KOPT-K1 (cell line): Measurements from ENCODE around the gene RBM12.

Experiments used
- H3K27ac ChIP-seq: fragments of 200-600 bp; sonication (generic); 2 replicates; pipeline ENCODE4 v1.5.1; 2016; ENCODE audit warnings: antibody characterized with exemption, mild to moderate bottlenecking, low read depth, low read length; ENCODE audit not compliant: poor library complexity, severe bottlenecking
- H3K36me3 ChIP-seq: fragments of 200-600 bp; sonication (generic); 2 replicates; pipeline ENCODE4 v1.5.1; 2017; ENCODE audit warnings: antibody characterized with exemption, mild to moderate bottlenecking, low read length, moderate library complexity; ENCODE audit not compliant: insufficient read depth
- H3K9me3 ChIP-seq: fragments of 200-600 bp; sonication (generic); 2 replicates; pipeline ENCODE4 v1.5.1; 2017; ENCODE audit warnings: antibody characterized with exemption, low read length, mild to moderate bottlenecking; ENCODE audit not compliant: insufficient read depth, poor library complexity, severe bottlenecking

Gene RBM12

DNA sequence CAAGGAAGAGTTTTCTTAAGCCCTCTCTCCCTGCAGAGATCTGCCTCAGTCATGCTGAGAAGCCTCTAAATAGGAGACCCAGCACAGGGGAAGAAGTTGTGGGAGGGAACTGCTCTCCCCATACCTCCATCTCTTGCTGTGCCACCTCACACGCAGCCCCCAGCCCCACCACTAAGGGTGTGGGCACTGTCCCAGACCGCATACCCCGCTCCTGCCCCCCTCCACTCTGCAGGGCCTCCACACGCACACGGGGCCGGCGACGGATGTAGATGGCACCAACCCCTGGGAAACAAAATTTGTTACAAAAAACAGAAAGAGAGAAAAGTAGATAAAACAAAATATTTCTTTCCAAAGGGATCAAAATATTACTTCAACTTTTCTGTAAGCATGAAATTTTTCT lies 10.2 kb upstream of the RBM12 start:
- Histone ChIP-seq H3K9me3 (no peaks in the 10 kb centered on the region), H3K36me3 (peaks cover 73% of the 10 kb centered on the region), H3K27ac (no peak overlapping the region)

DNA sequence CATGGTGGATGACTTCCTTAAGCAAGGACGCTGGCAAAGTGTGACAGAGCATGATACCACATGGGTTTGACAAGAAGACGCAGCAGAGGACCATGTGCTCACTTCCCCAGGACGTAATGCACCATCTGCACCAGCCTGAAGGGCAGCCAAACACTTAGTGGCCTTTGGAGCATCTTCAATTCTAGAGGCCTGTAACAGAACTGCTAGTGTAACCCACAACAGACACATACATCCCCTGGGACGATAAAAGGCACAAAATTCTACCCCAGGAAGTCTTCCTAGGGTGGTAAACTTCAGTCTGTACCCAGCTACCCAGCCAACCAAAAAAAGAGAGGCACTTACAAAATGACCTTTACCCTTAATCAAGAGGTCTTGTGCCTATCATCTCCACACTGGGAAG lies 9.2 kb upstream of the RBM12 start:
- no peaks in the 10 kb centered on the region for H3K9me3 ChIP-seq
- no peak overlapping the region for H3K27ac ChIP-seq
- peaks cover 76% of the 10 kb centered on the region for H3K36me3 ChIP-seq

DNA sequence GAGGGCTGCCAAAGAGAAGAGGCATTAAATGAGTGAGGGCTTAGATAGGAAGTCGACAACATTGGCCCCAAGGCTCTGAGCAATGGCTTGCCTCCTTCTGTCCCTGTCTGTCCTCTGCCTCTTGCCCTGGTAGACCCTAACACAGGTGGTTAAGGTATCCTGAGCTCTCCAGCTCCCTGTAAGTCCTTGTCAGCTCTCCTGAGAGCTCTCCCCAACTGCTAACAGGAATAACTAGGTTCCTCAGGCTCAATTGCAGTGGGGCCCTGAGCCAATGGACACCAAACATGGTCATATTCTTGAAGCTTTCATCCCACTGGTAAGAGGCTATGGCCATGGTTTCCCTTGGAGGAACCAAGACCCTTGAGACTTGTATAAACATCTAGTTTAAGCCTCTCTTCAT lies 5.0 kb upstream of the RBM12 start:
- Histone ChIP-seq H3K9me3 (no peaks in the 10 kb centered on the region), H3K36me3 (peaks cover 63% of the 10 kb centered on the region), H3K27ac (no peak overlapping the region)

DNA sequence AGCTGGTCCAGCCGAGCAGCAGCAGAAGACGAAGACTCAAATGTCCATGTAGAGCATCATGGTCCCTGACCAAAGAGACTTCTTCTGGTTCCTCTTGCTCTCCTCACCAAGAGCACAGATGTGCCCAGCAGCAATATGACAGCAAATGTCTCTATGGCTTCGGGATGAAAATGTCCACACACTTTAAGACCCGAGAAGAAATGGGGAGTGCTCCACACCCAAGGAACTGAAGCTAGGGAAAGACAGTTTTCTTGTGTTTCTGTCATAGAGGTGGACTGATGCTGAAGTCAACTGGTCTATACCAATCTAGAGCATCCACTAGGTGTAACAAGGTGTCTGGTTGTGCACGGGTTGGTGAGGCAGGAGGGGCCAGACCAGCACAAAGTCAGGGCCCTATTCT lies 4.5 kb upstream of the RBM12 start:
- Histone ChIP-seq H3K27ac (no peak overlapping the region), H3K9me3 (no peaks in the 10 kb centered on the region), H3K36me3 (peaks cover 58% of the 10 kb centered on the region)

DNA sequence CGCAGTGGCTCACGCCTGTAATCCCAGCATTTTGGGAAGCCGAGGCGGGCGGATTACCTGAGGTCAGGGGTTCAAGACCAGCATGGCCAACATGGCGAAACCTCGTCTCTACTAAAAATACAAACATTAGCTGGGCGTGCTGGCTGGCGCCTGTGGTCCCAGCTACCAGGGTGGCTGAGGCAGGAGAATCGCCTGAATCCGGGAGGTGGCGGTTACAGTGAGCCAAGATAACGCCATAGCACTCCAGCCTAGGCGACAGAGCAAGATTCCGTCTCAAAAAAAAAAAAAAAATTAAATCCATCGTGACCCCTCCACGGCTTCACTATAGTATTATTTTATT lies 1.2 kb upstream of the RBM12 start:
- no peaks in the 10 kb centered on the region for H3K9me3 ChIP-seq
- no peak overlapping the region for H3K27ac ChIP-seq
- peaks cover 26% of the 10 kb centered on the region for H3K36me3 ChIP-seq

DNA sequence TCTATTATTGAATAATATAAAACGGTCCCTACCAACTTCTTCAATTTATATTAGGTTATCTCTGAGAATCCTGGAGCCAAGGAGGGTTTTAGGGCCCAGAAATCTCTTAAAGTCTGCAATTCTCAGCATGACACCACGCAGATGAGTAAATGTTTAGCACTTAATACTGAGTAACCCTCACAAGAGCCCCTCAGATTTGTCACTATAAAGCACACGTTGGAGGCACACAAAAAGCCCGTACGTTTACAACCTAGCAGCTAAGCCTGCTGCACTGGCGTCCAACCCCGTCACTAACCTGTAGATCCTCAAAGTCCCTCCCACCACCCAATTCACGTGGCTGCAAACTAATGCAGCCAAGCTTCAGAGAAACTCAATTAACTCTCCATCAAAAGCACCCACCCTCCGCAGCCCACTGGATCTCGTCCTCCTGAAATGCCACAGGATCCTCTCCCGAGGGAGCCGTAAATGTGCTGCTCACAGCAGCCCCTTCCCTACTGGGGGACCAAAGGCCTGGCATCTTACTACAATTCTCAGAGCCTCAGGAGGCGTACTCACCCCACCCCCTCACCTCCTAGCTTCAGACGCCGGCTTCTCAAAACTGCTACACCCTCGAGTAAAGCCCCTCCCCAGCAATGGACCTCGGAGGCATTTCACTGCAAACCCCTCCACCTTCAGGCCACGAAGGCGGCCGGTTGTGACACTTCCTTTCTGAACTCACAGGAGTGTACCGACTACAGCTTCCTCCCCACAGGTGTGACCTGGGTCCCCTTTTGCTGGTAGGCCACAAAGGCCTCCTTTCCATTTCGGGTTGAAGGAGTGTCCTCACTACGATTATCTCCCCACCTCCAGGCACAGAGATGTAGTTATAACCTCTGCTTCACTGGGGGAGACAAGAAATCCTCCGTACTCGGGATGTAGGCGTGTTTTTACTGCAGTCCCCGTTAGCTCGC lies 909 bp downstream of the RBM12 start:
- Histone ChIP-seq H3K9me3 (no peaks in the 10 kb centered on the region), H3K36me3 (peaks cover 5% of the 10 kb centered on the region), H3K27ac (peak overlapping the region; percentile 93)

DNA sequence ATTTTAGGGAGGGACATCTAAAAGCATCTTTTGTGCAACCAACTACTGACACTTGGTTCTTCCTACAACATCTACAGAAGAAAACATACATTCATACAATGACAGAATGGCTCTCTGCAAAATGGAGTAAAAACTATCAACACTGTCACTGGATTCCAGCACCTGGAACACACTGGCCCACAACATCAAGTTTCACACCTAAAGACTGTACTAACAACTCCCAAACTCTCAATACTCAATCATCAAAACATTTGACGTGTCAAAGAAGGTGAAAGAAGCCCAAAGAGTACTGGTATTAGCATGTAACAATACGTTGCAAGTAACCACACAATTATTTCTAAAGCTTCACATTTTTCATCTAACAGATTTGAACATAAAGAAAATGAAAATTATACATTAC lies 2.1 kb downstream of the RBM12 start:
- peaks cover 9% of the 10 kb centered on the region for H3K36me3 ChIP-seq
- H3K9me3 ChIP-seq: no peaks in the 10 kb centered on the region
- H3K27ac ChIP-seq: peak overlapping the region; percentile 93

DNA sequence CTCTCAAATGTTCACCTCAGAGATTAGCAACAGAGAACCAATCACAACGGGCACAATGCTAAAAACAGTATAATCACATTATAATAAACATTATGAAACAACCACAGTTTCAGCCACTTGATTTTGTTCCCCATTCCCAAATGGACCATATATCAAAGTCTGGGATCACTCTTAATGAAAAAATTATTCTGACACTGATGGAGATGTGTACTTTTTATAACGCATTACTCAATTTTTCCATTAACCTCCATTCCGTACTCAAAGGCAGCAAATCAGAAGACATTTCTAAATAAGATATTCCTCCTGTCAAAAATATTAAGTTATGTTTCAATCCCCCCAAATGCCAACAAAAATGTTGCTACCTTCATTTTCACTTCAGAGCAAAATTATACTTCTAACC lies 2.8 kb downstream of the RBM12 start:
- Histone ChIP-seq H3K36me3 (peaks cover 15% of the 10 kb centered on the region), H3K27ac (no peak overlapping the region), H3K9me3 (no peaks in the 10 kb centered on the region)

DNA sequence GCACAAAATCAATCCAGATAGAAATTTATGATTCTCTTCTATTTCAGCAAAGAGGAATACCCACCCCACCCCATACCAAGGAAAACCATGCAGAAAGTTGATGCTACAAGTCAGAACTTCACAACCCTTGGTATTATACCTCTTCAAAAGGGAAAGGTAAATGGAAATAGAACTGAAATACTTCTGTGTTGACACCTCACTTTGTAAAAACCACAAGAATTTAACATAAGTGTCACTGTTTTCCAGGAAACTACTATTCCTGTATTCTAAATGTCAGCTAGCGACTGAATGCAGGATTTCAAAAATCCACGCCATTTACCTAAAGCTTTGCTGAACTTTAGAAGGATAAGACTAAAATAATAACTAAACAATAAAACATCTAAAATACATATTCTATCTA lies 3.6 kb downstream of the RBM12 start:
- Histone ChIP-seq H3K36me3 (peaks cover 23% of the 10 kb centered on the region), H3K9me3 (no peaks in the 10 kb centered on the region), H3K27ac (no peak overlapping the region)

DNA sequence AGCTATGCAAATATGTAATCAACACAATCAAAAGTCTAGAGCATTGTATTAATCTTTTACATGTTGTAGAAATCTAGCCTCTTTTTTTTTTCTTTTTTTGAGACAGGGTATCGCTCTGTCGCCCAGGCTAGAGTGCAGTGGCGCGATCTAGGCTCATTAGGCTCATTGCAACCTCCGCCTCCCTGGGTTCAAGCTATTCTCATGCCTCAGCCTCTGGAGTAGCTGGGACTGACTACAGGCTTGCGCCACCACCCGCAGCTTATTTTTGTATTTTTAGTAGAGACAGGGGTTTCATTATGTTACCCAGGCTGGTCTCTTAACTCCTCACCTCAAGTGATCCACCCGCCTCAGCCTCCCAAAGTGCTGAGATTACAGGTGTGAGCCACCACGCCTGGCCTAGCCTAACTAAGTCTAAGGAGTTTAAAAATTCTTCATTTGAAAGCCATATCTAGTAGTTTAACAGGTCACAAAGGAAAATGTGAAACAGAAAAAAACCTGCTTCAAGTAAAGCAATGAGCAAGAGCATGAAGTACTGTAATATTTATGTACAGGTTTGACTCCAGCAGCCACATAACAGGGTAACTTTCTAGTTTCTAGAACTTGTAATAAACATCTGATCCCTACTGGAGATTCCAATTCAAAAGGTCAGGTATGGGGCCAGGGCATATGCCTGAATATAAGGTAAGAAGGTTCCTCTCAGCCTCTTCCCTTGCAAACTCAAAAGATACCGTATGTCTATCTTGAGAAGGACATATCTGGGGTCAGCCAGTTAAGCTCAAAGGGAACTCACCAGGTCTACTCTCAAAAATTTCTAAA lies 4.4 kb downstream of the RBM12 start:
- Histone ChIP-seq H3K27ac (no peak overlapping the region), H3K9me3 (no peaks in the 10 kb centered on the region), H3K36me3 (peaks cover 30% of the 10 kb centered on the region)

DNA sequence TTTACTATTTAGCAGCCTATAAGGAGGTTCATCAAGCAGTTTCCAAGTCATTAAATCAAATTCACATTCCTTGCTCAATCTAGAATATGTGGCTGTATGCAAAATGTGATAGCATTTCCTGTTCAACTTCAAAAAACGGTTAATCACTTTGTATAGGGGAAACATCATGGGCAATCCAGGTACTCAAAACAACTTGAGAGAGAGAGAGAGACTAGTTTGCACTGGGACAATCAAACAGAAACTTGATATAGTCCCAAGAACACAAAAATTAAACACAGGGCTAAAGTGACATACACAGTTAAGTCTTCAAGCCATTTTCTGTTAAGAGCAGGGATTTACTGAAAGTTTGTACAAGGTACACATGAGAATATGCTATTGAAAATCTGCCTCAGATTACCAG lies 7.4 kb downstream of the RBM12 start:
- peaks cover 61% of the 10 kb centered on the region for H3K36me3 ChIP-seq
- no peak overlapping the region for H3K27ac ChIP-seq

DNA sequence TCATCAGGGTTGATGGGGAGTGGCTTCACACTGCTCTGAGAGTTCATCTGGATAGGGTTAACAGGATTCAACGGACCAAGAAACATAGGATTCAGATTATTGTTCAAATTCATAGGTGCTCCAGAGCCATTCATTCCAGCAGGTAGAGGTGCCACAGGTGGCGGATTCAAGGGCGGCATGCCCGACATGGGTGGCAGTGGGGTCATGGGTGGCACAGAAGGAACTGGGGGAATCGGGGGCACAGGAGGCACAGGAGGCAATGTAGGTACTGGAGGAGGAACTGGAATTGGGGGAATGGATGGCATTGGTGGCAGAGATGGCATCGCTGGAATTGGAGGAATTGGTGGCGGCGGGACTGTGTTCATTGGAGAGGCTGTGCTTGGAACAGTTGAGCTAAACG lies 10.3 kb downstream of the RBM12 start:
- H3K9me3 ChIP-seq: no peaks in the 10 kb centered on the region
- H3K27ac ChIP-seq: no peak overlapping the region
- H3K36me3 ChIP-seq: peaks cover 89% of the 10 kb centered on the region

More for the DNA sequence above, 7.4 kb downstream of the RBM12 start:
- no peaks in the 10 kb centered on the region for H3K9me3 ChIP-seq

DNA sequence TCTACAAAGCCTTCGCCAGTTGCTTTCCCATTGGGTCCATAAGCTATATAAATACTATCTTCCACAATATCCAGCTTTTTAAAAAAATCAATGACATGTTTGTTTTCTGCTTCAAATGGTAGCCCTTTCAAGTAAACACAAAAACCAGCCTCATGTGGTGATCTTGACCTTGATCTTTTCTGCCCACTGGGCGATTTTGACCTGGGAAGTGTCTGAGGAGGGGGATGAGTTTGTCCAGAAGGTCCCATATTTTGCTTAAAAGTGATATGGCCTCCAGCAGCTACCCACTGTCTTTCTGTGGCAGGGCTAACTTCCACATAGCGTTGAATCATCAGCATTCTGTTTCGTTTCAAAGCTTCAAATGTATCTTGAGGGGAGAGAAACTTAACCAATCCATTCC lies 10.8 kb downstream of the RBM12 start:
- Histone ChIP-seq H3K27ac (no peak overlapping the region), H3K36me3 (peaks cover 94% of the 10 kb centered on the region), H3K9me3 (no peaks in the 10 kb centered on the region)

DNA sequence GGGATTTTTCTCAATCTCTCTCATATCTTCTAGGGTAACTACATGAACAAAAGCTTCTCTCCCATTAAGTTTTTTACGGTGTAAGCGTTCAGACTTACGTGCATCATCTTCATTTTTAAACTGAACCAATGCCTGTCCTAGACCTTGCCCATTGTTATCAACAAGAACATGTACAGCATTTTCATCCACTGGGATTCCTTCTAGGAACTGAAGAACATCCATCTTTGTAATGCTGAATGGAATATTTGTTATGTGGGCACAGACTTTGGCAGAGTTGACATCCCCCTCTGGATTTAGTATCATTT lies 11.3 kb downstream of the RBM12 start:
- no peaks in the 10 kb centered on the region for H3K9me3 ChIP-seq
- H3K27ac ChIP-seq: no peak overlapping the region
- H3K36me3 ChIP-seq: peaks cover 96% of the 10 kb centered on the region

DNA sequence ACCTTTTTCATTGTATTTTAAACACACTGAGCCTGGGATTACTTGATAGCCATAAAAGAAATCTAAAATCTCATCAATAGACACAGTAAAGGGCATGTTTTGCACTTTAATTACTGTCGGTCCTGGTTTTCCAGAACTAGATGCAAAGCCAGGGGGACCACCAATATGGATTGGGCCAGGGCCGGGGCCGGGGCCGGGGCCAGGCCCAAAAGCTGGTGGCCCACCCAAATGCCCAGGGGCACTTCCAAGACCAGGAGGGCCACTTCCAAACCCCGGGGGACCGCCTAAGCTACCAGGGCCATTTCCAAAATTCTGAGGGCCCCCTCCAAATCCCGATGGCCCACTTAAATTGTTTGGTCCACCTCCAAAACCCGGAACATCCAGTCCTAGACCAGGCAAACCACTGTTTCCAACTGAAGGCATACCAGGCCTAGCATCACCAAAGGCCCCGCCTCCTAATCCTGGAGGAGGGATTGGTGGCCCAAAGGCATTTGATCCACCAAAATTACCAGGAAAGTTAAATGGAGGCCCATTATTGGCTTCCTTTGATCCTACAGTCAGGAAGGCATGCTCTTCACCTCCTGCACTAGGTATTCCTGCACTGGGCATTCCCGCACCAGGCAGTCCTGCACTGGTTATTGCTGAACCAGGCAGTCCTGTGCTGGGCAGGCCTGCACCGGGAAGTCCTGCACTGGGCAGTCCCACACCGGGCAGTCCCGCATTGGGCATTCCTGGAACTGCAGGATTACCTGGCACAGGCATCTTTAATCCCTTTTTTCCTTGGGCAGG lies 11.9 kb downstream of the RBM12 start:
- Histone ChIP-seq H3K9me3 (no peaks in the 10 kb centered on the region), H3K27ac (no peak overlapping the region), H3K36me3 (peaks cover 98% of the 10 kb centered on the region)
